HepG2 (cell line): Measurements from ENCODE around the gene LOX. TPM values are rescaled to one million over a fixed set of nuclear protein-coding genes. Genes with fewer than 3 reads are reported as not detected.

Source experiments
- BORCS8-MEF2B ChIP-seq: sonication (generic); formaldehyde crosslinking; IDR thresholded peaks from 2 replicates; pipeline ENCODE4 v1.8.0; 2022; ENCODE audit warnings: mild to moderate bottlenecking, missing genetic modification reagents
- HNF1B ChIP-seq: sonication (generic); formaldehyde crosslinking; IDR thresholded peaks from 2 replicates; pipeline ENCODE4 v1.5.1; 2020; ENCODE audit warnings: mild to moderate bottlenecking, moderate library complexity, missing genetic modification reagents
- MTA1 ChIP-seq: sonication (generic); formaldehyde crosslinking; IDR thresholded peaks from 2 replicates; pipeline ENCODE4 v1.4.0; 2020; ENCODE audit warnings: missing genetic modification reagents, mild to moderate bottlenecking, borderline replicate concordance
- MYNN ChIP-seq: sonication (generic); formaldehyde crosslinking; IDR thresholded peaks from 2 replicates; pipeline ENCODE4 v1.4.0; 2020; ENCODE audit warnings: mild to moderate bottlenecking, low read depth, missing genetic modification reagents
- NAIF1 ChIP-seq: sonication (generic); formaldehyde crosslinking; IDR thresholded peaks from 2 replicates; pipeline ENCODE4 v1.5.0; 2020; ENCODE audit warnings: mild to moderate bottlenecking, missing genetic modification reagents, borderline replicate concordance
- NFAT5 ChIP-seq: sonication (generic); formaldehyde crosslinking; IDR thresholded peaks from 2 replicates; pipeline ENCODE4 v1.4.0; 2020; ENCODE audit warnings: missing genetic modification reagents
- RELA ChIP-seq: sonication (generic); formaldehyde crosslinking; IDR thresholded peaks from 2 replicates; pipeline ENCODE4 v1.4.0; 2020; ENCODE audit warnings: missing genetic modification reagents
- SMAD1 ChIP-seq: sonication (generic); formaldehyde crosslinking; IDR thresholded peaks from 2 replicates; pipeline ENCODE4 v1.4.0; 2020; ENCODE audit warnings: missing genetic modification reagents, low read depth, mild to moderate bottlenecking, borderline replicate concordance
- TERF1 ChIP-seq: sonication (generic); formaldehyde crosslinking; IDR thresholded peaks from 2 replicates; pipeline ENCODE4 v1.8.0; 2022; ENCODE audit warnings: mild to moderate bottlenecking, missing genetic modification reagents, moderate library complexity
- ZMYM3 ChIP-seq: sonication (generic); formaldehyde crosslinking; IDR thresholded peaks from 2 replicates; pipeline ENCODE4 v1.5.1; 2020; ENCODE audit warnings: mild to moderate bottlenecking, missing genetic modification reagents
- ZNF17 ChIP-seq: sonication (generic); formaldehyde crosslinking; IDR thresholded peaks from 2 replicates; pipeline ENCODE4 v1.5.0; 2020; ENCODE audit warnings: mild to moderate bottlenecking, missing genetic modification reagents
- ZNF253 ChIP-seq: sonication (generic); formaldehyde crosslinking; IDR thresholded peaks from 2 replicates; pipeline ENCODE4 v1.8.0; 2022; ENCODE audit warnings: mild to moderate bottlenecking, missing genetic modification reagents, borderline replicate concordance
- ZNF260 ChIP-seq: sonication (generic); formaldehyde crosslinking; IDR thresholded peaks from 2 replicates; pipeline ENCODE4 v1.4.0; 2020; ENCODE audit warnings: missing genetic modification reagents, low read depth, mild to moderate bottlenecking, borderline replicate concordance
- ZNF275 ChIP-seq: sonication (generic); formaldehyde crosslinking; IDR thresholded peaks from 2 replicates; pipeline ENCODE4 v1.8.0; 2022; ENCODE audit warnings: missing genetic modification reagents, mild to moderate bottlenecking, inconsistent platforms, borderline replicate concordance
- ZNF280B ChIP-seq: sonication (generic); formaldehyde crosslinking; IDR thresholded peaks from 2 replicates; pipeline ENCODE4 v1.5.0; 2020; ENCODE audit warnings: missing genetic modification reagents, mild to moderate bottlenecking, borderline replicate concordance
- ZNF607 ChIP-seq: sonication (generic); formaldehyde crosslinking; IDR thresholded peaks from 2 replicates; pipeline ENCODE4 v1.5.1; 2020; ENCODE audit warnings: missing genetic modification reagents, mild to moderate bottlenecking, borderline replicate concordance
- polyA plus RNA-seq, 8 experiments: library from polyadenylated mRNA; depleted of rRNA in 3 of 8; stranded (reverse) in 7 of 8; unstranded in 1 of 8; fragments of >200 nt; fragmentation: Illumina TruSeq in 4 of 8; extraction: Trizol in 4 of 8; gene quantifications; 2 replicates each; pipeline versions ENCODE4 v1.2.1 to v1.2.3, GENCODE V29; 2011 to 2016; ENCODE audit warnings: low read depth in 4 of 8, missing spikeins in 1 of 8, mixed read lengths in 1 of 8; ENCODE audit not compliant: insufficient read depth in 1 of 8
- total RNA-seq, 5 experiments: library from RNA; depleted of rRNA; stranded (reverse); fragments of >200 nt; fragmentation: Illumina TruSeq; extraction: Trizol; gene quantifications; 2 replicates each; pipeline ENCODE4 v1.2.3, GENCODE V29; 2016; ENCODE audit warnings: low read depth in 1 of 5

Gene LOX
- total and polyA plus RNA-seq, 2 of the 13 experiments (the other 11 are each of a cell fraction or from before 2014, with no cell fraction given) = 0.73 to 173 TPM

GRCh38 chr5:122078116-122079110 is at the start of gene LOX (continued):
- TF ChIP-seq HNF1B = no peak
- no peak for TF ChIP-seq ZMYM3 (CRISPR knock-in tag)
- TF ChIP-seq RELA (CRISPR knock-in tag) = no peak
- TF ChIP-seq ZNF280B (CRISPR knock-in tag) = no peak
- no peak for TF ChIP-seq SMAD1 (CRISPR knock-in tag)
- no peak for TF ChIP-seq ZNF17 (CRISPR knock-in tag)
- TF ChIP-seq MTA1 = no peak
- TF ChIP-seq MYNN (CRISPR knock-in tag) = no peak
- TF ChIP-seq NAIF1 (CRISPR knock-in tag) = no peak
- TF ChIP-seq NFAT5 (CRISPR knock-in tag) = no peak
- TF ChIP-seq ZNF253 (CRISPR knock-in tag) = no peak
- TF ChIP-seq ZNF275 (CRISPR knock-in tag) = no peak
- TF ChIP-seq BORCS8-MEF2B (CRISPR knock-in tag) = no peak; the same call in 1 of the 2 replicates
- no peak for TF ChIP-seq TERF1
- no peak for TF ChIP-seq ZNF607 (CRISPR knock-in tag)
- TF ChIP-seq ZNF260 (CRISPR knock-in tag) = no peak
